PC-3 (cell line): ENCODE measurements around the gene CFAP45. TPM values are rescaled to one million over a fixed set of nuclear protein-coding genes. Genes with fewer than 3 reads are reported as not detected.

ENCODE experiments used
- ATAC-seq: fragments of 200-7000 bp; cut with Tn5 transposase; 2 replicates; pipeline ENCODE4 v1.9.1; 2020; ENCODE audit warnings: mild to moderate bottlenecking, moderate library complexity
- BruUV-seq: library from RNA; stranded (reverse); fragments of 400-500 nt; replicated peaks from 2 replicates; lab custom pipeline; 2021; lab: Mats Ljungman, UMichigan
- CTCF ChIA-PET: fragments of 300-600 bp; sonication (Branson Sonifier 250); formaldehyde crosslinking; loops from one replicate; lab custom pipeline; 2022; ENCODE audit warnings: antibody characterized with exemption; lab: Charles Lee
- POLR2A ChIA-PET: fragments of 300-600 bp; sonication (Branson Sonifier 250); formaldehyde crosslinking; loops from one replicate; lab custom pipeline; 2022; ENCODE audit warnings: antibody characterized with exemption; ENCODE audit not compliant: unreplicated experiment; lab: Charles Lee
- DNase-seq: peaks from one replicate; pipeline ENCODE4 v3.0.0-alpha.2; 2015
- H2AFZ ChIP-seq: fragments of 300-600 bp; sonication (generic); 2 replicates; pipeline ENCODE4 v1.6.0; 2016; ENCODE audit warnings: antibody characterized with exemption, low read length
- H3F3A ChIP-seq: fragments of 300-600 bp; sonication (generic); one replicate; pipeline ENCODE4 v1.6.0; 2017; ENCODE audit warnings: antibody characterized with exemption, low read length, control low read depth, mild to moderate bottlenecking; ENCODE audit not compliant: unreplicated experiment
- H3K27ac ChIP-seq: fragments of 300-600 bp; sonication (generic); 2 replicates; pipeline ENCODE4 v1.5.1; 2016; ENCODE audit warnings: mild to moderate bottlenecking, low read length
- H3K27me3 ChIP-seq: fragments of 300-600 bp; sonication (generic); 2 replicates; pipeline ENCODE4 v1.6.1; 2016; ENCODE audit warnings: low read length, mixed read lengths
- H3K36me3 ChIP-seq: fragments of 300-600 bp; sonication (generic); 2 replicates; pipeline ENCODE4 v1.6.1; 2016; ENCODE audit warnings: low read depth, mixed run types, low read length, mixed read lengths
- H3K4me1 ChIP-seq: fragments of 300-600 bp; sonication (generic); 2 replicates; pipeline ENCODE4 v1.5.1; 2016; ENCODE audit warnings: low read length; ENCODE audit not compliant: insufficient read depth
- H3K4me2 ChIP-seq: fragments of 300-600 bp; sonication (generic); 2 replicates; pipeline ENCODE4 v1.6.0; 2016; ENCODE audit warnings: low read length
- H3K4me3 ChIP-seq: fragments of 300-600 bp; sonication (generic); 2 replicates; pipeline ENCODE4 v1.5.1; 2016; ENCODE audit warnings: mild to moderate bottlenecking, low read length, mixed read lengths
- H3K79me2 ChIP-seq: fragments of 300-600 bp; sonication (generic); 2 replicates; pipeline ENCODE4 v1.6.1; 2017; ENCODE audit warnings: low read length, mixed read lengths
- H3K9ac ChIP-seq: fragments of 300-600 bp; sonication (generic); 2 replicates; pipeline ENCODE4 v1.6.0; 2016; ENCODE audit warnings: mild to moderate bottlenecking, low read length
- H3K9me2 ChIP-seq: fragments of 300-600 bp; sonication (generic); replicated peaks from 2 replicates; pipeline ENCODE4 v1.6.1; 2016; ENCODE audit warnings: mixed run types, low read length, mixed read lengths
- H3K9me3 ChIP-seq: fragments of 300-600 bp; sonication (generic); 2 replicates; pipeline ENCODE4 v1.6.1; 2016; ENCODE audit warnings: low read length, mixed read lengths
- H4K20me1 ChIP-seq: fragments of 300-600 bp; sonication (generic); 2 replicates; pipeline ENCODE4 v1.6.1; 2016; ENCODE audit warnings: low read length, mixed read lengths
- CTCF ChIP-seq: fragments of 300-600 bp; sonication (generic); conservative IDR thresholded peaks from 2 replicates; pipeline ENCODE4 v1.5.1; 2017; ENCODE audit warnings: antibody characterized with exemption, low read depth, mild to moderate bottlenecking, low read length
- EZH2 ChIP-seq: fragments of 300-600 bp; sonication (generic); IDR thresholded peaks from one replicate; pipeline ENCODE4 v1.6.1; 2017; ENCODE audit warnings: antibody characterized with exemption, mild to moderate bottlenecking, low read length; ENCODE audit not compliant: unreplicated experiment
- EZH2phosphoT487 ChIP-seq: fragments of 300-600 bp; sonication (generic); IDR thresholded peaks from 2 replicates; pipeline ENCODE4 v1.6.1; 2018; ENCODE audit warnings: mild to moderate bottlenecking, antibody characterized with exemption, low read length, borderline replicate concordance
- intact Hi-C: fragments of 100-400 bp; cut with micrococcal nuclease; formaldehyde crosslinking; loops from 2 replicates; pipeline ENCODE4 v1.9.0; 2023
- total RNA-seq: library from RNA; depleted of rRNA; stranded (reverse); fragments of >200 nt; gene quantifications from 2 replicates; pipeline ENCODE4 v1.2.3, GENCODE V29; 2014

The CFAP45 gene
- total RNA-seq, 1 experiment from 2014 or later, result 1.6 TPM

- H3K9ac ChIP-seq, result peak overlapping the region; percentile 44
- intact Hi-C loops, result loop anchor here (1.0 kb wide), 1 partner anchor 8 kb away; no protein-coding TSS in a partner anchor
- H3K9me2 ChIP-seq, result no peaks in the 10 kb centered on the region
- H3K4me1 ChIP-seq, result peaks cover 98% of the 10 kb centered on the region
- CTCF ChIA-PET, result interaction anchor here (0.8 to 1.3 kb wide), 3 partner anchors 24 to 117 kb away, joined by 3 read pairs; no protein-coding TSS in a partner anchor
- H3K79me2 ChIP-seq, result peaks cover 47% of the 10 kb centered on the region
- no peak overlapping the region for H3K4me3 ChIP-seq
- H4K20me1 ChIP-seq, result peaks cover 38% of the 10 kb centered on the region
- peak overlapping the region; percentile 98 for H3K27ac ChIP-seq
- TF ChIP-seq EZH2 (no peak), CTCF (0 out of 2 replicates have a peak, but pooled peaks have one; percentile 9)
- peaks cover 49% of the 10 kb centered on the region for H3K36me3 ChIP-seq
- POLR2A ChIA-PET, result interaction anchor here (0.6 kb wide), 2 partner anchors 16 to 75 kb away, joined by 4 read pairs; no protein-coding TSS in a partner anchor
- H3K27me3 ChIP-seq, result no peaks in the 10 kb centered on the region
- H3K4me2 ChIP-seq, result peak overlapping the region; percentile 37
- peak; percentile 52 for ATAC-seq
- peak; percentile 97 for DNase-seq
- H3F3A ChIP-seq, result peaks cover 25% of the 10 kb centered on the region
- no peaks in the 10 kb centered on the region for H3K9me3 ChIP-seq
- H2AFZ ChIP-seq, result no peak overlapping the region
- BruUV-seq, result TSS peak; percentile 70
Measured at GRCh38 chr1:159916242-159917051, 16.5 kb upstream of the CFAP45 start.

GRCh38 chr1:159915571-159916241 lies 15.7 kb upstream of the CFAP45 start:
- intact Hi-C loops, result loop anchor here (1.0 kb wide), 1 partner anchor 9 kb away; no protein-coding TSS in a partner anchor
- peak overlapping the region; percentile 41 for H3K9ac ChIP-seq

More at GRCh38 chr1:159915571-159916241, 15.7 kb upstream of the CFAP45 start:
- ChIA-PET CTCF (interaction anchor here (0.8 to 1.3 kb wide), 3 partner anchors 23 to 117 kb away, joined by 3 read pairs; no protein-coding TSS in a partner anchor), POLR2A (interaction anchor here (0.6 kb wide), 2 partner anchors 17 to 76 kb away, joined by 4 read pairs; no protein-coding TSS in a partner anchor)
- no peak overlapping the region for H2AFZ ChIP-seq
- ATAC-seq (no peak), DNase-seq (no peak)
- no TSS peak for BruUV-seq
- peaks cover 42% of the 10 kb centered on the region for H3K36me3 ChIP-seq
- H3K79me2 ChIP-seq, result peaks cover 45% of the 10 kb centered on the region
- no peaks in the 10 kb centered on the region for H3K9me3 ChIP-seq
- no peaks in the 10 kb centered on the region for H3K27me3 ChIP-seq
- peak overlapping the region; percentile 98 for H3K27ac ChIP-seq
- peaks cover 22% of the 10 kb centered on the region for H3F3A ChIP-seq
- no peaks in the 10 kb centered on the region for H3K9me2 ChIP-seq
- TF ChIP-seq CTCF (no peak), EZH2phosphoT487 (no peak), EZH2 (no peak)
- H3K4me3 ChIP-seq, result no peak overlapping the region
- H3K4me2 ChIP-seq, result peak overlapping the region; percentile 37
- peaks cover 98% of the 10 kb centered on the region for H3K4me1 ChIP-seq
- H4K20me1 ChIP-seq, result peaks cover 31% of the 10 kb centered on the region
